H9 (cell line): ENCODE measurements around the gene AP2A1. TPM values are rescaled to one million over a fixed set of nuclear protein-coding genes. Genes with fewer than 3 reads are reported as not detected.
A peak's percentile ranks its signal among the peaks of the same experiment; 100 is the strongest.

Experiments
- DNase-seq: peaks from one replicate; pipeline ENCODE4 v3.0.0-alpha.2; 2017
- H2AFZ ChIP-seq: one replicate; pipeline ENCODE4 v1.6.1; 2013; ENCODE audit warnings: mild to moderate bottlenecking, low read length, control low read depth, moderate library complexity
- H2AK5ac ChIP-seq: 2 replicates; pipeline ENCODE4 v1.6.1; 2013; ENCODE audit warnings: low read length, control low read depth, mixed read lengths; ENCODE audit not compliant: insufficient read length
- H2BK120ac ChIP-seq: one replicate; pipeline ENCODE4 v1.6.1; 2013; ENCODE audit warnings: low read depth, mild to moderate bottlenecking, low read length, control low read depth, inconsistent platforms; ENCODE audit not compliant: poor library complexity, severe bottlenecking
- H2BK12ac ChIP-seq: 2 replicates; pipeline ENCODE4 v1.6.1; 2013; ENCODE audit warnings: low read length, control low read depth, mixed read lengths, low read depth; ENCODE audit not compliant: insufficient read length
- H2BK15ac ChIP-seq: 2 replicates; pipeline ENCODE4 v1.6.1; 2013; ENCODE audit warnings: low read depth, low read length, control low read depth
- H2BK20ac ChIP-seq: one replicate; pipeline ENCODE4 v1.6.1; 2013; ENCODE audit warnings: low read depth, mild to moderate bottlenecking, low read length, control low read depth, inconsistent platforms; ENCODE audit not compliant: poor library complexity, severe bottlenecking
- H2BK5ac ChIP-seq: 2 replicates; pipeline ENCODE4 v1.6.1; 2013; ENCODE audit warnings: low read length, control low read depth, mixed read lengths; ENCODE audit not compliant: insufficient read length
- H3K14ac ChIP-seq: 2 replicates; pipeline ENCODE4 v1.6.1; 2013; ENCODE audit warnings: low read length, control low read depth; ENCODE audit not compliant: insufficient read depth
- H3K18ac ChIP-seq: 2 replicates; pipeline ENCODE4 v1.6.1; 2013; ENCODE audit warnings: low read depth, mild to moderate bottlenecking, mixed read lengths, low read length, control low read depth; ENCODE audit not compliant: insufficient read length
- H3K23ac ChIP-seq: 2 replicates; pipeline ENCODE4 v1.6.1; 2013; ENCODE audit warnings: low read length, control low read depth, mixed read lengths, low read depth; ENCODE audit not compliant: insufficient read length
- H3K23me2 ChIP-seq: 2 replicates; pipeline ENCODE4 v1.6.1; 2013; ENCODE audit warnings: low read depth, mild to moderate bottlenecking, mixed read lengths, low read length, control low read depth; ENCODE audit not compliant: insufficient read length, poor library complexity, severe bottlenecking
- H3K27ac ChIP-seq: 2 replicates; pipeline ENCODE4 v1.5.1; 2013; ENCODE audit warnings: low read length, control low read depth, mixed read lengths, low read depth; ENCODE audit not compliant: insufficient read length
- H3K27me3 ChIP-seq: 2 replicates; pipeline ENCODE4 v1.6.1; 2013; ENCODE audit warnings: low read length, control low read depth, inconsistent platforms; ENCODE audit not compliant: insufficient read depth
- H3K4ac ChIP-seq: 2 replicates; pipeline ENCODE4 v1.6.1; 2013; ENCODE audit warnings: low read depth, mild to moderate bottlenecking, control low read depth, inconsistent platforms, low read length, moderate library complexity
- H3K4me1 ChIP-seq: 2 replicates; pipeline ENCODE4 v1.6.1; 2013; ENCODE audit warnings: low read length, control low read depth, inconsistent platforms; ENCODE audit not compliant: insufficient read depth
- H3K4me2 ChIP-seq: 2 replicates; pipeline ENCODE4 v1.6.1; 2013; ENCODE audit warnings: low read length, control low read depth, mixed read lengths; ENCODE audit not compliant: insufficient read length, insufficient read depth
- H3K56ac ChIP-seq: 2 replicates; pipeline ENCODE4 v1.6.1; 2013; ENCODE audit warnings: low read depth, mild to moderate bottlenecking, mixed read lengths, low read length, control low read depth; ENCODE audit not compliant: insufficient read length
- H3K79me1 ChIP-seq: 2 replicates; pipeline ENCODE4 v1.6.1; 2013; ENCODE audit warnings: low read depth, mild to moderate bottlenecking, moderate library complexity, low read length, control low read depth, inconsistent platforms; ENCODE audit not compliant: insufficient read depth, poor library complexity, severe bottlenecking
- H3K79me2 ChIP-seq: 2 replicates; pipeline ENCODE4 v1.6.1; 2013; ENCODE audit warnings: low read length, control low read depth, inconsistent platforms; ENCODE audit not compliant: insufficient read depth
- H3K9ac ChIP-seq: 2 replicates; pipeline ENCODE4 v1.6.1; 2013; ENCODE audit warnings: low read length, control low read depth, mixed read lengths; ENCODE audit not compliant: insufficient read length; ENCODE audit errors: extremely low read depth
- H3K9me3 ChIP-seq: one replicate; pipeline ENCODE4 v1.6.1; 2013; ENCODE audit warnings: low read depth, low read length, inconsistent platforms; ENCODE audit not compliant: control insufficient read depth
- H3T11ph ChIP-seq: one replicate; pipeline ENCODE4 v1.6.1; 2013; ENCODE audit warnings: mild to moderate bottlenecking, low read length, control low read depth, inconsistent platforms
- H4K20me1 ChIP-seq: one replicate; pipeline ENCODE4 v1.6.1; 2013; ENCODE audit not compliant: control insufficient read depth, insufficient read length, insufficient read depth
- H4K5ac ChIP-seq: 2 replicates; pipeline ENCODE4 v1.6.1; 2013; ENCODE audit warnings: low read depth, mild to moderate bottlenecking, mixed read lengths, low read length, control low read depth; ENCODE audit not compliant: insufficient read length
- H4K8ac ChIP-seq: replicated peaks from 2 replicates; pipeline ENCODE4 v1.6.1; 2013; ENCODE audit warnings: low read length, control low read depth, mixed read lengths, low read depth; ENCODE audit not compliant: insufficient read length
- H4K91ac ChIP-seq: 2 replicates; pipeline ENCODE4 v1.6.1; 2013; ENCODE audit warnings: low read depth, mild to moderate bottlenecking, moderate library complexity, mixed read lengths, low read length, control low read depth; ENCODE audit not compliant: insufficient read length
- H3K27ac Mint-ChIP-seq, 3 experiments: 2 replicates in 2 of 3; 3 replicates in 1 of 3; pipeline ENCODE4 v1.8.0; 2020 to 2021; ENCODE audit warnings: mixed read lengths in 3 of 3, mild to moderate bottlenecking in 1 of 3, moderate library complexity in 1 of 3
- H3K27me3 Mint-ChIP-seq: 2 replicates; pipeline ENCODE4 v1.8.0; 2021; ENCODE audit warnings: low read depth, mild to moderate bottlenecking, moderate library complexity, mixed read lengths
- H3K36me3 Mint-ChIP-seq, 3 experiments: 2 replicates in 2 of 3; 3 replicates in 1 of 3; pipeline ENCODE4 v1.8.0; 2020 to 2021; ENCODE audit warnings: low read depth in 3 of 3, mixed read lengths in 3 of 3; ENCODE audit not compliant: insufficient read depth in 1 of 3
- H3K4me1 Mint-ChIP-seq, 2 experiments: 2 replicates each; pipeline ENCODE4 v1.8.0; 2020; ENCODE audit warnings: mixed read lengths in 2 of 2
- H3K4me3 Mint-ChIP-seq, 2 experiments: 2 replicates in 1 of 2; 3 replicates in 1 of 2; pipeline ENCODE4 v1.8.0; 2020 to 2021; ENCODE audit warnings: mild to moderate bottlenecking in 2 of 2, mixed read lengths in 2 of 2, moderate library complexity in 1 of 2
- H3K9me3 Mint-ChIP-seq, 2 experiments: 2 replicates in 1 of 2; 3 replicates in 1 of 2; pipeline ENCODE4 v1.8.0; 2020; ENCODE audit warnings: mild to moderate bottlenecking in 2 of 2, mixed read lengths in 2 of 2, moderate library complexity in 1 of 2
- WGBS: extraction: QIAGEN DNeasy Blood & Tissue Kit; methylation state at CpG from one replicate; pipeline ENCODE4 v1.1.7; 2013; ENCODE audit warnings: missing lambda C conversion rate, low lambda C conversion rate, mixed read lengths; ENCODE audit not compliant: insufficient read length; ENCODE audit errors: extremely low coverage; 5-methylcytosine and 5-hydroxymethylcytosine counted together
- total RNA-seq: library from RNA; stranded (reverse); gene quantifications from 2 replicates; pipeline ENCODE4 v1.2.1, GENCODE V29; 2021
- TF ChIP-seq, protein P1 (sequence below): fragments of 200-600 bp; sonication (generic); conservative IDR thresholded peaks from 3 replicates; pipeline ENCODE4 v1.8.0; 2021; ENCODE audit warnings: antibody characterized with exemption, mild to moderate bottlenecking

The AP2A1 gene
- total RNA-seq, 1 experiment from 2014 or later = 108 TPM

DNA sequence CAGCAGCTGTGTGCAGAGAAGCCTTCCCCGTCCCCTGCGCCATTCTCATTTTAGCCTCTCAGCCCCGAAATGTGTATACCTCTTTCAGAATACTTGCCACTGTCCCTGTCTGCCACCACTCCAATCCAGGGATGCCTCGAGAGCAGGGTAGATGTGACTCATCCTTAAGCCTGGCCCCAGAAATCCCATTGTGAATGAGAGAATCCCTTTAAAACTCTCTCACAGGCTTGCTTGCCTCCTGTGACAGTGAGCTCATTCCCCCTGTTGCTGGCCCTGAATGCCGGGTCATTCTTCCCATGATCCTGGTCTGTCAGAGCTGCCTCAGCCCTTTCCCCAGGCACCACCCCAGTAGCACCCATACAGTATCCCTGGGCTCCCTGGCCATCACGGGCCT, 9.6 kb downstream of the AP2A1 start:
- H3K9me3 Mint-ChIP-seq = no peaks in the 10 kb centered on the region
- peaks cover 4% of the 10 kb centered on the region; the same call in 1 of the 2 replicates for H3K79me2 ChIP-seq

More for the DNA sequence above, 9.6 kb downstream of the AP2A1 start:
- Histone ChIP-seq H3K9ac (no peak overlapping the region), H4K20me1 (no peaks in the 10 kb centered on the region), H4K5ac (no peak overlapping the region), H3K23me2 (no peaks in the 10 kb centered on the region), H2BK120ac (no peak overlapping the region), H2AK5ac (no peak overlapping the region), H3K4ac (no peak overlapping the region), H3K79me1 (peaks cover 9% of the 10 kb centered on the region), H3K23ac (no peak overlapping the region), H2AFZ (no peak overlapping the region), H3T11ph (no peak overlapping the region), H3K27me3 (no peaks in the 10 kb centered on the region), H3K14ac (no peak overlapping the region), H3K18ac (no peak overlapping the region), H3K56ac (no peak overlapping the region), H3K27ac (no peak overlapping the region), H3K9me3 (no peaks in the 10 kb centered on the region), H2BK20ac (no peak overlapping the region), H3K4me2 (no peak overlapping the region), H2BK15ac (no peak overlapping the region), H4K8ac (no peak overlapping the region), H4K91ac (no peak overlapping the region), H3K4me1 (no peaks in the 10 kb centered on the region), H2BK5ac (no peak overlapping the region), H2BK12ac (no peak overlapping the region)
- DNase-seq = no peak
- Mint-ChIP-seq H3K36me3 (peaks cover 0 to 17% (median 13%) of the 10 kb centered on the region in 3 experiments), H3K27ac (peak overlapping the region in 2 of 3 experiments; percentile 38 to 65; a peak in 3 of 7 replicates), H3K4me3 (no peak overlapping the region), H3K27me3 (no peaks in the 10 kb centered on the region), H3K4me1 (peaks cover 8 to 13% of the 10 kb centered on the region in 2 experiments)
- no CpG with 5 or more reads among the region's 6 CpGs for WGBS
- TF ChIP-seq, protein P1, sequence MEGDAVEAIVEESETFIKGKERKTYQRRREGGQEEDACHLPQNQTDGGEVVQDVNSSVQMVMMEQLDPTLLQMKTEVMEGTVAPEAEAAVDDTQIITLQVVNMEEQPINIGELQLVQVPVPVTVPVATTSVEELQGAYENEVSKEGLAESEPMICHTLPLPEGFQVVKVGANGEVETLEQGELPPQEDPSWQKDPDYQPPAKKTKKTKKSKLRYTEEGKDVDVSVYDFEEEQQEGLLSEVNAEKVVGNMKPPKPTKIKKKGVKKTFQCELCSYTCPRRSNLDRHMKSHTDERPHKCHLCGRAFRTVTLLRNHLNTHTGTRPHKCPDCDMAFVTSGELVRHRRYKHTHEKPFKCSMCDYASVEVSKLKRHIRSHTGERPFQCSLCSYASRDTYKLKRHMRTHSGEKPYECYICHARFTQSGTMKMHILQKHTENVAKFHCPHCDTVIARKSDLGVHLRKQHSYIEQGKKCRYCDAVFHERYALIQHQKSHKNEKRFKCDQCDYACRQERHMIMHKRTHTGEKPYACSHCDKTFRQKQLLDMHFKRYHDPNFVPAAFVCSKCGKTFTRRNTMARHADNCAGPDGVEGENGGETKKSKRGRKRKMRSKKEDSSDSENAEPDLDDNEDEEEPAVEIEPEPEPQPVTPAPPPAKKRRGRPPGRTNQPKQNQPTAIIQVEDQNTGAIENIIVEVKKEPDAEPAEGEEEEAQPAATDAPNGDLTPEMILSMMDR = no peak
